CD14-positive monocyte (primary cell): Measurements from ENCODE around the gene CACNA1E. TPM values are rescaled to one million over a fixed set of nuclear protein-coding genes. Genes with fewer than 3 reads are reported as not detected.

Experiments
- DNase-seq, 3 donors: peaks; one replicate each; pipeline ENCODE4 v3.0.0-alpha.2; 2011 to 2022
- H2AFZ ChIP-seq: 2 replicates; pipeline ENCODE4 v1.6.0; 2012; ENCODE audit warnings: mild to moderate bottlenecking, low read depth, low read length, inconsistent platforms; ENCODE audit not compliant: insufficient read depth, poor library complexity, severe bottlenecking
- H3K27ac ChIP-seq, 2 donors: 1 replicate in 1 of 2; 2 replicates in 1 of 2; pipeline ENCODE4 v1.5.1; 2012 to 2013; ENCODE audit warnings: low read length in 2 of 2, control low read depth in 1 of 2, inconsistent platforms in 1 of 2, low read depth in 1 of 2, mild to moderate bottlenecking in 1 of 2
- H3K27me3 ChIP-seq, 2 donors: one replicate each; pipeline versions ENCODE4 v1.6.0 to v1.6.1; 2011 to 2013; ENCODE audit warnings: low read length in 2 of 2; ENCODE audit not compliant: control insufficient read depth in 2 of 2, insufficient read depth in 2 of 2
- H3K36me3 ChIP-seq, 2 donors: replicated peaks in 1 of 2; 1 replicate in 1 of 2; 2 replicates in 1 of 2; pipeline versions ENCODE4 v1.5.1 to v1.6.1; 2012 to 2013; ENCODE audit warnings: low read length in 2 of 2, control low read depth in 1 of 2, inconsistent platforms in 1 of 2, mild to moderate bottlenecking in 1 of 2; ENCODE audit not compliant: insufficient read depth in 2 of 2, control insufficient read depth in 1 of 2
- H3K4me1 ChIP-seq, 2 donors: 1 replicate in 1 of 2; 2 replicates in 1 of 2; pipeline versions ENCODE4 v1.5.1 to v1.6.1; 2012 to 2013; ENCODE audit warnings: low read length in 2 of 2, control low read depth in 1 of 2, inconsistent platforms in 1 of 2, mild to moderate bottlenecking in 1 of 2, moderate library complexity in 1 of 2; ENCODE audit not compliant: insufficient read depth in 2 of 2, control insufficient read depth in 1 of 2
- H3K4me2 ChIP-seq: replicated peaks from 2 replicates; pipeline ENCODE3; 2012; ENCODE audit warnings: low read length, moderate library complexity, mild to moderate bottlenecking; ENCODE audit not compliant: poor library complexity, severe bottlenecking; ENCODE audit errors: extremely low read depth
- H3K4me3 ChIP-seq, 3 experiments: fragments of 200-600 bp in 1 of 3; sonication (generic) in 1 of 3; replicated peaks in 1 of 3; 1 replicate in 2 of 3; 2 replicates in 1 of 3; pipeline ENCODE4 v1.5.1; 2011 to 2013; ENCODE audit warnings: low read length in 3 of 3, mild to moderate bottlenecking in 3 of 3, control low read depth in 2 of 3, low read depth in 2 of 3, inconsistent platforms in 1 of 3, moderate library complexity in 1 of 3
- H3K79me2 ChIP-seq: 2 replicates; pipeline ENCODE4 v1.6.0; 2012; ENCODE audit warnings: mild to moderate bottlenecking, control low read depth, inconsistent platforms, low read length, moderate library complexity; ENCODE audit not compliant: insufficient read depth
- H3K9ac ChIP-seq: 2 replicates; pipeline ENCODE4 v1.6.0; 2017; ENCODE audit warnings: low read length, mild to moderate bottlenecking; ENCODE audit not compliant: insufficient read depth, poor library complexity, severe bottlenecking
- H3K9me3 ChIP-seq, 2 donors: replicated peaks in 1 of 2; 1 replicate in 1 of 2; 2 replicates in 1 of 2; pipeline versions ENCODE4 v1.5.1 to v1.6.1; 2012 to 2013; ENCODE audit warnings: low read length in 2 of 2, control low read depth in 1 of 2; ENCODE audit not compliant: control insufficient read depth in 1 of 2, insufficient read depth in 1 of 2
- H4K20me1 ChIP-seq: 2 replicates; pipeline ENCODE4 v1.6.0; 2012; ENCODE audit warnings: mild to moderate bottlenecking, low read length, control low read depth, moderate library complexity; ENCODE audit not compliant: insufficient read depth
- H3K27ac Mint-ChIP-seq, 7 donors: one replicate each; pipeline ENCODE4 v1.8.0; 2020; ENCODE audit warnings: mild to moderate bottlenecking in 7 of 7, mixed read lengths in 7 of 7, moderate library complexity in 6 of 7, inconsistent platforms in 2 of 7
- H3K27me3 Mint-ChIP-seq, 3 donors: one replicate each; pipeline ENCODE4 v1.8.0; 2021 to 2022; ENCODE audit warnings: low read depth in 3 of 3, mild to moderate bottlenecking in 3 of 3, mixed read lengths in 3 of 3, moderate library complexity in 3 of 3, inconsistent platforms in 1 of 3
- H3K36me3 Mint-ChIP-seq, 2 donors: one replicate each; pipeline ENCODE4 v1.8.0; 2020; ENCODE audit warnings: mixed read lengths in 2 of 2, inconsistent platforms in 1 of 2, mild to moderate bottlenecking in 1 of 2
- H3K4me1 Mint-ChIP-seq: one replicate; pipeline ENCODE4 v1.8.0; 2020; ENCODE audit warnings: mild to moderate bottlenecking, mixed read lengths
- H3K4me3 Mint-ChIP-seq, 2 donors: one replicate each; pipeline ENCODE4 v1.8.0; 2020; ENCODE audit warnings: mild to moderate bottlenecking in 2 of 2, mixed read lengths in 2 of 2, moderate library complexity in 1 of 2
- H3K9me3 Mint-ChIP-seq, 7 donors: one replicate each; pipeline ENCODE4 v1.8.0; 2020 to 2022; ENCODE audit warnings: mixed read lengths in 7 of 7, mild to moderate bottlenecking in 6 of 7, moderate library complexity in 6 of 7, inconsistent platforms in 2 of 7
- WGBS: methylation state at CpG from one replicate; pipeline ENCODE4 v1.1.5; 2013; ENCODE audit warnings: missing lambda C conversion rate; ENCODE audit not compliant: insufficient coverage; 5-methylcytosine and 5-hydroxymethylcytosine counted together
- intact Hi-C, 2 donors: fragments of 100-400 bp; cut with micrococcal nuclease; formaldehyde crosslinking; loops; one replicate each; pipeline versions ENCODE4 v1.15.0 to v1.15.1; 2023
- polyA plus RNA-seq, 3 donors: library from polyadenylated mRNA; depleted of rRNA in 1 of 3; unstranded in 2 of 3; stranded (reverse) in 1 of 3; fragments of 300-500 nt in 2 of 3; fragments of >200 nt in 1 of 3; fragmentation: Illumina TruSeq in 2 of 3; gene quantifications; 1 replicate in 2 of 3; 2 replicates in 1 of 3; pipeline ENCODE4 v1.2.3, GENCODE V29; 2012 to 2021
- TF ChIP-seq, protein P1 (sequence below): fragments of 200-600 bp; IDR thresholded peaks from one replicate; pipeline ENCODE4 v1.8.0; 2022; ENCODE audit warnings: antibody characterized with exemption, mild to moderate bottlenecking

The CACNA1E gene
- polyA plus RNA-seq, 3 donors = 0.04 TPM; not detected in 2

DNA sequence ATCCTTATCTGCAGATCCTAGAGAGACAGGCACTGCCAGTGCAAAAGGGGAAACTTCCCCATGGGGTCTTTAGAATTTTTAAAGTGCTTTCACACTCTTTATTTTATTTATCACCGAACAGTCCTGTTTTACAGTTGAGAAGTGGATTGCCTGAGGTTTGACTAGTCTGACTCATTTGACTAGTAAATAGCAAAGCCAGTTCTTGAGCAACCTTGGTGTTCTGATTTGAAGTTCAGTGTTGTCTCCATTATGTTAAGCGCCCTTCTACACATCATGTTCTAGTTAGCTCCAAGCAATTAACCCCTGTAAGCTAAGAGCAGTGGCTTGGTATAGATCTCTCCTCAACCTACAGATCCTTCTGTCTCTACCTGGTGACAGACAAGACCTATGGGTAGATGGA is 262.9 kb downstream of the CACNA1E start:
- H3K4me3 ChIP-seq = no peak overlapping the region
- no CpG with 5 or more reads among the region's 2 CpGs for WGBS
- no peaks in the 10 kb centered on the region for H3K4me1 ChIP-seq
- Mint-ChIP-seq H3K36me3 (no peaks in the 10 kb centered on the region), H3K4me1 (no peaks in the 10 kb centered on the region), H3K27ac (no peak overlapping the region), H3K4me3 (no peak overlapping the region), H3K9me3 (peaks cover 0 to 2% (median 1%) of the 10 kb centered on the region in 7 donors), H3K27me3 (peaks cover 0 to 4% (median 0%) of the 10 kb centered on the region in 3 donors)
- no peak overlapping the region for H3K4me2 ChIP-seq
- no peaks in the 10 kb centered on the region for H3K27me3 ChIP-seq
- no peak overlapping the region for H2AFZ ChIP-seq
- no peak overlapping the region for H3K9ac ChIP-seq
- no peak overlapping the region for H3K27ac ChIP-seq
- H3K9me3 ChIP-seq = no peaks in the 10 kb centered on the region
- intact Hi-C loops = no loop called here
- no peaks in the 10 kb centered on the region for H3K79me2 ChIP-seq
- H4K20me1 ChIP-seq = no peaks in the 10 kb centered on the region
- H3K36me3 ChIP-seq = no peaks in the 10 kb centered on the region
- TF ChIP-seq, protein P1, sequence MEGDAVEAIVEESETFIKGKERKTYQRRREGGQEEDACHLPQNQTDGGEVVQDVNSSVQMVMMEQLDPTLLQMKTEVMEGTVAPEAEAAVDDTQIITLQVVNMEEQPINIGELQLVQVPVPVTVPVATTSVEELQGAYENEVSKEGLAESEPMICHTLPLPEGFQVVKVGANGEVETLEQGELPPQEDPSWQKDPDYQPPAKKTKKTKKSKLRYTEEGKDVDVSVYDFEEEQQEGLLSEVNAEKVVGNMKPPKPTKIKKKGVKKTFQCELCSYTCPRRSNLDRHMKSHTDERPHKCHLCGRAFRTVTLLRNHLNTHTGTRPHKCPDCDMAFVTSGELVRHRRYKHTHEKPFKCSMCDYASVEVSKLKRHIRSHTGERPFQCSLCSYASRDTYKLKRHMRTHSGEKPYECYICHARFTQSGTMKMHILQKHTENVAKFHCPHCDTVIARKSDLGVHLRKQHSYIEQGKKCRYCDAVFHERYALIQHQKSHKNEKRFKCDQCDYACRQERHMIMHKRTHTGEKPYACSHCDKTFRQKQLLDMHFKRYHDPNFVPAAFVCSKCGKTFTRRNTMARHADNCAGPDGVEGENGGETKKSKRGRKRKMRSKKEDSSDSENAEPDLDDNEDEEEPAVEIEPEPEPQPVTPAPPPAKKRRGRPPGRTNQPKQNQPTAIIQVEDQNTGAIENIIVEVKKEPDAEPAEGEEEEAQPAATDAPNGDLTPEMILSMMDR = no peak
- DNase-seq = no peak

DNA sequence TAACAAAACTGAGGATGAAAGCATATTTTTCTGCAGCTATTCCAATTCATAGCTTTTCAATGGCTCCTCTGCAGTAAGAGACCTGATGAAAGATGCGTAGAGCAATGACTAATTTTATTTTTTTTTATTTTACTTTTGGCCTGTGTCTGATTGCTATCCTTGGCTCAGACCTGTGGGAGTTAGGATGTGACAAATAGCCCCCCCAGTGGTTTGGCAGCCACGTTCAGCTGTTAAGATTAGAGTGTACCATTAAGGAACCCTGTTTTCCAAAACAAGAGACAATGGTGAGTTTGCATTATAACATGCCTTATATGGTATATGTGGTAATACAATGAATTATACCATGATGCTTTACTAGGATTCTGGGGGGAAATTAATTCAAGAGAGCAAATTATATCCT is 264.7 kb downstream of the CACNA1E start:
- intact Hi-C loops = no loop called here
- no peak overlapping the region for H3K27ac ChIP-seq
- H3K36me3 ChIP-seq = no peaks in the 10 kb centered on the region
- H3K4me1 ChIP-seq = no peaks in the 10 kb centered on the region
- H3K9ac ChIP-seq = no peak overlapping the region
- Mint-ChIP-seq H3K27ac (no peak overlapping the region), H3K9me3 (peaks cover 0 to 2% (median 1%) of the 10 kb centered on the region in 7 donors), H3K4me3 (no peak overlapping the region), H3K27me3 (peaks cover 0 to 2% (median 0%) of the 10 kb centered on the region in 3 donors), H3K4me1 (no peaks in the 10 kb centered on the region), H3K36me3 (no peaks in the 10 kb centered on the region)
- H3K4me3 ChIP-seq = no peak overlapping the region
- H3K9me3 ChIP-seq = no peaks in the 10 kb centered on the region
- H2AFZ ChIP-seq = no peak overlapping the region
- DNase-seq = no peak
- H3K79me2 ChIP-seq = no peaks in the 10 kb centered on the region
- WGBS = 100% methylated on average over 1 of the region's 2 CpGs
- no peak overlapping the region for H3K4me2 ChIP-seq
- H4K20me1 ChIP-seq = no peaks in the 10 kb centered on the region
- no peaks in the 10 kb centered on the region for H3K27me3 ChIP-seq
- TF ChIP-seq, protein P1 = no peak
